Activated B cell treated with CpG ODN at 0.5 μM for 24 hours (primary cell): Measurements from ENCODE around the gene DSP. TPM values are rescaled to one million over a fixed set of nuclear protein-coding genes. Genes with fewer than 3 reads are reported as not detected.

Experiments
- ATAC-seq: fragments of 200-7000 bp; cut with Tn5 transposase; one replicate; pipeline ENCODE4 v1.10.0; 2021; ENCODE audit warnings: low read depth, mild to moderate bottlenecking, moderate library complexity
- CTCF ChIA-PET: fragments of 350-600 bp; sonication (Branson Sonifier 250); formaldehyde crosslinking; loops from one replicate; lab custom pipeline; 2021; ENCODE audit warnings: antibody characterized with exemption; lab: Charles Lee
- POLR2A ChIA-PET: fragments of 350-600 bp; sonication (Branson Sonifier 250); formaldehyde crosslinking; loops from one replicate; lab custom pipeline; 2021; ENCODE audit warnings: antibody characterized with exemption; lab: Charles Lee
- DNase-seq: peaks from one replicate; pipeline ENCODE4 v3.0.0; 2022
- H3K27ac Mint-ChIP-seq: one replicate; pipeline ENCODE4 v1.8.0; 2020; ENCODE audit warnings: mixed read lengths
- H3K27me3 Mint-ChIP-seq: one replicate; pipeline ENCODE4 v1.8.0; 2021; ENCODE audit warnings: mixed read lengths
- H3K36me3 Mint-ChIP-seq: one replicate; pipeline ENCODE4 v1.8.0; 2021; ENCODE audit warnings: low read depth, mixed read lengths
- H3K4me1 Mint-ChIP-seq: one replicate; pipeline ENCODE4 v1.8.0; 2021; ENCODE audit warnings: mixed read lengths
- H3K4me3 Mint-ChIP-seq: one replicate; pipeline ENCODE4 v1.8.0; 2020; ENCODE audit warnings: mild to moderate bottlenecking, mixed read lengths
- H3K9me3 Mint-ChIP-seq: one replicate; pipeline ENCODE4 v1.8.0; 2020; ENCODE audit warnings: mixed read lengths
- CTCF ChIP-seq: fragments of 200-600 bp; IDR thresholded peaks from one replicate; pipeline ENCODE4 v1.8.0; 2022; ENCODE audit warnings: antibody characterized with exemption, mild to moderate bottlenecking
- intact Hi-C: fragments of 100-400 bp; cut with micrococcal nuclease; formaldehyde crosslinking; loops from one replicate; pipeline ENCODE4 v1.15.1; 2024
- total RNA-seq: library from RNA; stranded (reverse); gene quantifications from 2 replicates; pipeline ENCODE4 v1.2.3, GENCODE V29; 2022

Gene DSP
- total RNA-seq, 1 donor from 2014 or later, result 0.02 TPM

DNA sequence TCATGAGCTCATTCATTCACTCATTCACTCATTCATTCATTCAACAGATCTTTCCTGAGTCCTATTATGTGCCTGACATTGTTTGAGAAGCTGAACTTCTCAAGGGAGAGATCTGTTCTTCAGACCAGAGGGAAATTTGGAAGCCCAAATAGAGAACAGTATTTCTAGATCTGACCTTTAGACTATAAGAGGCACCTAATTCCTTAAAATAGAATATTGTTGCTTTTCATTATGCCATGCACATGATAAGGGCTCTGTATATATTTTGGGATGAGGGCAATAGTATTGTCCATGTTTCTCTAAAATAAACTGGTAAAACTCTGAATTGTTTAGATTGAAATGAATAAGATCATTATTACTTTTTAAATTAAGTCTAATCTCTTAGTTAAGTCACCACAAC is 18.6 kb upstream of the DSP start:
- no peak overlapping the region for H3K4me3 Mint-ChIP-seq
- peaks cover 52% of the 10 kb centered on the region for H3K27me3 Mint-ChIP-seq
- ChIA-PET POLR2A (no interaction called here), CTCF (no interaction called here)
- H3K9me3 Mint-ChIP-seq, result no peaks in the 10 kb centered on the region
- no peak for TF ChIP-seq CTCF
- no peak for DNase-seq
- intact Hi-C loops, result no loop called here
- H3K36me3 Mint-ChIP-seq, result no peaks in the 10 kb centered on the region
- no peak overlapping the region for H3K27ac Mint-ChIP-seq
- ATAC-seq, result no peak
- H3K4me1 Mint-ChIP-seq, result no peaks in the 10 kb centered on the region

DNA sequence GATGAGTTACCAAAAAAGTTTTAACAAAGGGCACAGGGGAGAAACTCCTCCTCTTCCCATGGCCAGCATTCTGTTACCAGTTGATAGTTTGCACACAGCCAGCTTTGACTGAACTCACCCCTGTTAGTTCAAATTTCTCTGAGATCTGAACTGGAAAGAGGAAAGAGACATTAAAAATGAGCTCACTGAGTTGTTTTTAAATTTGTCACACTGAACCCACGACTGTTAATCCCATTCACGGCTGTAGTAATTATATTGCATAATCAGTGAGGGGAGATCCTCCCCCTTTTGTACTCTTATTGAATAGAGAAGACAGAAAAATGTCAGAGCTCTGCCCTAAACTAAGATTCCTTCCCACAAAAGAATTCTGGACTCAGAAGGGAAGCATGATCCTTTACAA is 17.5 kb upstream of the DSP start:
- H3K4me3 Mint-ChIP-seq, result no peak overlapping the region
- no peaks in the 10 kb centered on the region for H3K4me1 Mint-ChIP-seq
- ChIA-PET POLR2A (interaction anchor here (0.7 kb wide), 1 partner anchor 12 kb away, joined by 9 read pairs; no protein-coding TSS in a partner anchor), CTCF (no interaction called here)
- peaks cover 58% of the 10 kb centered on the region for H3K27me3 Mint-ChIP-seq
- H3K9me3 Mint-ChIP-seq, result no peaks in the 10 kb centered on the region
- H3K36me3 Mint-ChIP-seq, result no peaks in the 10 kb centered on the region
- DNase-seq, result no peak
- no peak overlapping the region for H3K27ac Mint-ChIP-seq
- intact Hi-C loops, result no loop called here
- TF ChIP-seq CTCF, result no peak
- ATAC-seq, result no peak

- ChIA-PET CTCF (no interaction called here), POLR2A (no interaction called here)
- intact Hi-C loops, result no loop called here
- no peak for ATAC-seq
- no peaks in the 10 kb centered on the region for H3K36me3 Mint-ChIP-seq
- H3K9me3 Mint-ChIP-seq, result no peaks in the 10 kb centered on the region
- DNase-seq, result no peak
- peaks cover 59% of the 10 kb centered on the region for H3K27me3 Mint-ChIP-seq
- no peak for TF ChIP-seq CTCF
- no peak overlapping the region for H3K27ac Mint-ChIP-seq
- H3K4me3 Mint-ChIP-seq, result no peak overlapping the region
- H3K4me1 Mint-ChIP-seq, result no peaks in the 10 kb centered on the region
Observed at GRCh38 chr6:7526755-7527154, 14.7 kb upstream of the DSP start.

- Mint-ChIP-seq H3K9me3 (no peaks in the 10 kb centered on the region), H3K4me1 (no peaks in the 10 kb centered on the region), H3K27me3 (peaks cover 47% of the 10 kb centered on the region), H3K27ac (no peak overlapping the region), H3K36me3 (no peaks in the 10 kb centered on the region), H3K4me3 (no peak overlapping the region)
- ATAC-seq, result no peak
- intact Hi-C loops, result no loop called here
- ChIA-PET POLR2A (no interaction called here), CTCF (no interaction called here)
- DNase-seq, result no peak
- TF ChIP-seq CTCF, result no peak
Observed at GRCh38 chr6:7528565-7528964, 12.9 kb upstream of the DSP start.

- intact Hi-C loops, result no loop called here
- no peak for ATAC-seq
- no peak for DNase-seq
- H3K27me3 Mint-ChIP-seq, result peaks cover 47% of the 10 kb centered on the region
- no peak for TF ChIP-seq CTCF
- H3K9me3 Mint-ChIP-seq, result no peaks in the 10 kb centered on the region
- H3K36me3 Mint-ChIP-seq, result no peaks in the 10 kb centered on the region
- ChIA-PET CTCF (no interaction called here), POLR2A (no interaction called here)
- no peaks in the 10 kb centered on the region for H3K4me1 Mint-ChIP-seq
- no peak overlapping the region for H3K4me3 Mint-ChIP-seq
- no peak overlapping the region for H3K27ac Mint-ChIP-seq
Observed at GRCh38 chr6:7529141-7529540, 12.3 kb upstream of the DSP start.
